Measurements from ENCODE around the gene PPP6R2.

The PPP6R2 gene

GRCh38 chr22:50346470-50346869 is 3.3 kb downstream of the PPP6R2 start:
- no peaks in the 10 kb centered on the region for H3K36me3 ChIP-seq (ENCODE audit: control insufficient read depth in 2 of 2, insufficient read depth in 2 of 2, low read length in 2 of 2)
- no peak overlapping the region for H3K9ac ChIP-seq (ENCODE audit: low read depth in 1 of 2, low read length in 2 of 2)
- no peak overlapping the region for H3K4me3 ChIP-seq (ENCODE audit: low read length in 2 of 2)
- no peak overlapping the region for H3K27ac ChIP-seq (ENCODE audit: low read depth in 2 of 2, low read length in 2 of 2)
- H3K9me3 ChIP-seq (ENCODE audit: control insufficient read depth in 2 of 2, low read length in 2 of 2) = no peaks in the 10 kb centered on the region
- H3K27me3 ChIP-seq (ENCODE audit: control insufficient read depth in 2 of 2, insufficient read depth in 2 of 2, low read length in 2 of 2) = no peaks in the 10 kb centered on the region
- H3K4me1 ChIP-seq (ENCODE audit: control insufficient read depth in 2 of 2, insufficient read depth in 2 of 2, low read length in 2 of 2) = peaks cover 8 to 16% of the 10 kb centered on the region in 2 donors

DNA sequence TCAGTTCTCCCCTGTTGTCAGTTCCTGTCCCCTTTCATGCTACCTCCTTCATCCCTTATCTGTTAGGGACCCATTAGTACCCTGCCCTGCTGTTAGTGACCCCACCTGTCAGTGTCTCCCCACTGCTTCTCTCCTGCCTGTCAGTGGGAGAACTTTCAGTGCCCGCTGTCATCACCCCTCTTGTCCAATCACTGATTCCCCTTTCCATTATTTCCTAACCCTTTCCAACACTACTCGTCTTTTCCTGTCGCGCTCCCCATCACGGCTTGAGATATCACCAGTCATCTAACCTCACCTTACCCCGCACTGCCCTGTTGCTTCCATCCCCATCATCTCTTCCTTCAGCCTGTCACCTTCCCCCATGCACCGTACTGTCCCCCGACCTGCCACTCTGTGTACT is 4.0 kb downstream of the PPP6R2 start:
- no peaks in the 10 kb centered on the region for H3K9me3 ChIP-seq (ENCODE audit: control insufficient read depth in 2 of 2, low read length in 2 of 2)
- no peak overlapping the region for H3K27ac ChIP-seq (ENCODE audit: low read depth in 2 of 2, low read length in 2 of 2)
- no peak overlapping the region for H3K9ac ChIP-seq (ENCODE audit: low read depth in 1 of 2, low read length in 2 of 2)
- H3K4me3 ChIP-seq (ENCODE audit: low read length in 2 of 2) = no peak overlapping the region
- H3K36me3 ChIP-seq (ENCODE audit: control insufficient read depth in 2 of 2, insufficient read depth in 2 of 2, low read length in 2 of 2) = peaks cover 0 to under 1% of the 10 kb centered on the region in 2 donors
- peaks cover 5 to 14% of the 10 kb centered on the region in 2 donors for H3K4me1 ChIP-seq (ENCODE audit: control insufficient read depth in 2 of 2, insufficient read depth in 2 of 2, low read length in 2 of 2)
- H3K27me3 ChIP-seq (ENCODE audit: control insufficient read depth in 2 of 2, insufficient read depth in 2 of 2, low read length in 2 of 2) = no peaks in the 10 kb centered on the region

DNA sequence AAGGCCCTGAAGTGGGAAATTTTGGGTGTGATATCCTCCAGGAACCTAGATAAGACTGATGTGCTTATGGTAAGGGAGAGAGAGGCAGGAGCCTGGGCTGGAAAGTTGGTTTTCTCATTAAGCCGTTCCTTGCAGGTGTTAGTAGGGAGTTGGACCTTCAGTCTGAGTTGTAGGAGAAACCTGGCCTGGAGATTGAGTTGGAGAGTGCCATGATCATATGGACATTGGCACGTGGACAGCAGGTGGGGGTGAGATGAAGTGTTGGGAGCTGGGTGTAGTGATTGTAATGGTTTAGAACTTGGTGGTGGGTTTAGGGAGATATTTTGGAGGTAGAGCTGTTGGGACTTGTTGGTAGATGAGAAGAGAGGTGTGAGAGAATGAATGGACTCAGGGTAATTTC is 4.9 kb downstream of the PPP6R2 start:
- Histone ChIP-seq H3K9ac (ENCODE audit: low read depth in 1 of 2, low read length in 2 of 2) (no peak overlapping the region), H3K36me3 (ENCODE audit: control insufficient read depth in 2 of 2, insufficient read depth in 2 of 2, low read length in 2 of 2) (peaks cover 0 to 3% of the 10 kb centered on the region in 2 donors), H3K27me3 (ENCODE audit: control insufficient read depth in 2 of 2, insufficient read depth in 2 of 2, low read length in 2 of 2) (no peaks in the 10 kb centered on the region), H3K4me3 (ENCODE audit: low read length in 2 of 2) (no peak overlapping the region), H3K27ac (ENCODE audit: low read depth in 2 of 2, low read length in 2 of 2) (no peak overlapping the region), H3K9me3 (ENCODE audit: control insufficient read depth in 2 of 2, low read length in 2 of 2) (no peaks in the 10 kb centered on the region), H3K4me1 (ENCODE audit: control insufficient read depth in 2 of 2, insufficient read depth in 2 of 2, low read length in 2 of 2) (peaks cover 0 to 7% of the 10 kb centered on the region in 2 donors)

DNA sequence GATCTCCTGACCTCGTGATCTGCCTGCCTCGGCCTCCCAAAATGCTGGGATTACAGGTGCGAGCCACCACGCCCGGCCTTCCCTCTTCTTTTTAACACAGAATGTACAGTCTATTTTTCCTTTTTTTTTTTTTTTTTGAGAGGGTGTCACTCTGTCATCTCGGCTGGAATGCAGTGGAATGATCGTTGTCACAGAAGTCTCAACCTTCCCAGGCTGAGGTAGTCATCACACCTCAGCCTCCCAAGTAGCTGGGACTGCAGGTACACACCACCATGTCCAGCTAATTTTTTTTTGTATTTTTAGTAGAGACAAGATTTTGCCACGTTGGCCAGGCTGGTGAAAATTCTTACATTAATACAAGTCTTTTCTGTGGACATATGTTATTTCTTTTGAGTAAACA is 13.1 kb downstream of the PPP6R2 start:
- H3K9ac ChIP-seq (ENCODE audit: low read depth in 1 of 2, low read length in 2 of 2) = no peak overlapping the region
- H3K27ac ChIP-seq (ENCODE audit: low read depth in 2 of 2, low read length in 2 of 2) = no peak overlapping the region
- peaks cover 4 to 13% of the 10 kb centered on the region in 2 donors for H3K36me3 ChIP-seq (ENCODE audit: control insufficient read depth in 2 of 2, insufficient read depth in 2 of 2, low read length in 2 of 2)
- no peak overlapping the region for H3K4me3 ChIP-seq (ENCODE audit: low read length in 2 of 2)
- H3K4me1 ChIP-seq (ENCODE audit: control insufficient read depth in 2 of 2, insufficient read depth in 2 of 2, low read length in 2 of 2) = no peaks in the 10 kb centered on the region
- H3K9me3 ChIP-seq (ENCODE audit: control insufficient read depth in 2 of 2, low read length in 2 of 2) = no peaks in the 10 kb centered on the region
- no peaks in the 10 kb centered on the region for H3K27me3 ChIP-seq (ENCODE audit: control insufficient read depth in 2 of 2, insufficient read depth in 2 of 2, low read length in 2 of 2)

- Histone ChIP-seq H3K27ac (ENCODE audit: low read depth in 2 of 2, low read length in 2 of 2) (no peak overlapping the region), H3K9ac (ENCODE audit: low read depth in 1 of 2, low read length in 2 of 2) (no peak overlapping the region), H3K4me3 (ENCODE audit: low read length in 2 of 2) (no peak overlapping the region), H3K4me1 (ENCODE audit: control insufficient read depth in 2 of 2, insufficient read depth in 2 of 2, low read length in 2 of 2) (no peaks in the 10 kb centered on the region), H3K27me3 (ENCODE audit: control insufficient read depth in 2 of 2, insufficient read depth in 2 of 2, low read length in 2 of 2) (no peaks in the 10 kb centered on the region), H3K9me3 (ENCODE audit: control insufficient read depth in 2 of 2, low read length in 2 of 2) (no peaks in the 10 kb centered on the region), H3K36me3 (ENCODE audit: control insufficient read depth in 2 of 2, insufficient read depth in 2 of 2, low read length in 2 of 2) (peaks cover 7 to 14% of the 10 kb centered on the region in 2 donors)
These were observed 14.1 kb downstream of the PPP6R2 start for GRCh38 chr22:50357222-50357621.

DNA sequence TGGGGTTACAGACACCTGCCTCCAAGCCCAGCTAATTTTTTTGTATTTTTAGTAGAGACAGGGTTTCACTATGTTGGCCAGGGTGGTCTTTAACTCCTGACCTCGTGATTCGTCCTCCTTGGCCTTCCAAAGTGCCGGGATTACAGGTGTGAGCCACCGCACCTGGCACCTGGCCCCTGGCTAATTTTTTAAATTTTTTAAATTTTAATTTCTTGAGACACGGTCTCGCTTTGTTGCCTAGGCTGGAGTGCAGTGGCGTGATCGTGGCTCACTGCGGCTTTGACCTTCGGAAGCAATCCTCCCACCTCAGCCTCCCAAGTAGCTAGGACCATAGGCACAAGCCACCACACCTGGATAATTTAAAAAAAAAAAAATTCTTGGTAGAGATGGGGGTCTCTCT is 14.6 kb downstream of the PPP6R2 start:
- Histone ChIP-seq H3K36me3 (ENCODE audit: control insufficient read depth in 2 of 2, insufficient read depth in 2 of 2, low read length in 2 of 2) (peaks cover 7 to 13% of the 10 kb centered on the region in 2 donors), H3K9me3 (ENCODE audit: control insufficient read depth in 2 of 2, low read length in 2 of 2) (no peaks in the 10 kb centered on the region)

DNA sequence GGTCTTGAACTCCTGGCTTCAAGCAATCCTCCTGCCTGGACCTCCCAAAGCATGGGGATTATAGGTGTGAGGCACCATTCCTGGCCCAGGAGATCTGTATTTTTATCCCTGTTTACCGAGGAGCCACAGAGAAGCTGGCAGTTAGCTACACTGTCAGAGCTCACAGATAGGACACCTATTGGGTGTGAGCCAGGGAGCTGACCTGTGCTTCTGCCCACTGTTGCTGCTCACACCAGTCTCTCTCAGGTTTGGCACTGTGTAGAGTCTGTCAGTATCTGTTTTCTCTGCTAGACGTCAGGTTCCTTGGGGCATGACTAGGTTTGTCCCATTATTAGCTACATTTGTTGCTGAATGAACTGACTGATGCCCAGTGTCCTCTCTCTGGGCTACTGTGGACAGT is 17.5 kb downstream of the PPP6R2 start:
- Histone ChIP-seq H3K9ac (ENCODE audit: low read depth in 1 of 2, low read length in 2 of 2) (no peak overlapping the region), H3K27me3 (ENCODE audit: control insufficient read depth in 2 of 2, insufficient read depth in 2 of 2, low read length in 2 of 2) (no peaks in the 10 kb centered on the region), H3K27ac (ENCODE audit: low read depth in 2 of 2, low read length in 2 of 2) (no peak overlapping the region), H3K4me3 (ENCODE audit: low read length in 2 of 2) (no peak overlapping the region), H3K9me3 (ENCODE audit: control insufficient read depth in 2 of 2, low read length in 2 of 2) (no peaks in the 10 kb centered on the region), H3K4me1 (ENCODE audit: control insufficient read depth in 2 of 2, insufficient read depth in 2 of 2, low read length in 2 of 2) (no peaks in the 10 kb centered on the region), H3K36me3 (ENCODE audit: control insufficient read depth in 2 of 2, insufficient read depth in 2 of 2, low read length in 2 of 2) (peaks cover 7 to 13% of the 10 kb centered on the region in 2 donors)

More for the DNA sequence above, 14.6 kb downstream of the PPP6R2 start:
- Histone ChIP-seq H3K4me3 (ENCODE audit: low read length in 2 of 2) (no peak overlapping the region), H3K27me3 (ENCODE audit: control insufficient read depth in 2 of 2, insufficient read depth in 2 of 2, low read length in 2 of 2) (no peaks in the 10 kb centered on the region), H3K4me1 (ENCODE audit: control insufficient read depth in 2 of 2, insufficient read depth in 2 of 2, low read length in 2 of 2) (no peaks in the 10 kb centered on the region), H3K27ac (ENCODE audit: low read depth in 2 of 2, low read length in 2 of 2) (no peak overlapping the region), H3K9ac (ENCODE audit: low read depth in 1 of 2, low read length in 2 of 2) (no peak overlapping the region)

- Histone ChIP-seq H3K9ac (ENCODE audit: low read depth in 1 of 2, low read length in 2 of 2) (no peak overlapping the region), H3K27ac (ENCODE audit: low read depth in 2 of 2, low read length in 2 of 2) (no peak overlapping the region)
These were observed 18.1 kb downstream of the PPP6R2 start for GRCh38 chr22:50361222-50361621.

DNA sequence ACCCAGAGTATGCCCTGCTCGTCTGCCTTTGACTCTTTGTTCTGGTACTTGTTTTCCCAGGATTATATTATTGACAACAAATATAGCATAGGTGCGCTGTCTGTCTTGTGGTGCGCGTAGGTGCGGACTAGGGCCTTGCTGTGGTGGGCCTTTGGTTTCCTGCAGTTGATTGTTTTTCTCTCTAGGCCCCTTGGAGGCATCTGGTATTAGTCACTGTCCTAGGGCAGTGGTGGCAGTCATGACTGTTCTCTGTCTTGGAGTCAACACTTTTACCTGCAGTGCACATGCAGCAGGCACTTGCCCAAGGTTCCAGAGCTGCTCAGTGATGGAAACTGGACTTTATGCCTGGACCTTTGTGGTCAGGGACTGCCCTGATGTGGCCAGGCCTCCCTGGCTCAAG is 18.6 kb downstream of the PPP6R2 start:
- Histone ChIP-seq H3K4me3 (ENCODE audit: low read length in 2 of 2) (no peak overlapping the region), H3K9me3 (ENCODE audit: control insufficient read depth in 2 of 2, low read length in 2 of 2) (no peaks in the 10 kb centered on the region), H3K27ac (ENCODE audit: low read depth in 2 of 2, low read length in 2 of 2) (no peak overlapping the region), H3K9ac (ENCODE audit: low read depth in 1 of 2, low read length in 2 of 2) (no peak overlapping the region), H3K27me3 (ENCODE audit: control insufficient read depth in 2 of 2, insufficient read depth in 2 of 2, low read length in 2 of 2) (no peaks in the 10 kb centered on the region), H3K4me1 (ENCODE audit: control insufficient read depth in 2 of 2, insufficient read depth in 2 of 2, low read length in 2 of 2) (no peaks in the 10 kb centered on the region), H3K36me3 (ENCODE audit: control insufficient read depth in 2 of 2, insufficient read depth in 2 of 2, low read length in 2 of 2) (peaks cover 7 to 13% of the 10 kb centered on the region in 2 donors)

More at GRCh38 chr22:50361222-50361621, 18.1 kb downstream of the PPP6R2 start:
- Histone ChIP-seq H3K36me3 (ENCODE audit: control insufficient read depth in 2 of 2, insufficient read depth in 2 of 2, low read length in 2 of 2) (peaks cover 7 to 13% of the 10 kb centered on the region in 2 donors), H3K27me3 (ENCODE audit: control insufficient read depth in 2 of 2, insufficient read depth in 2 of 2, low read length in 2 of 2) (no peaks in the 10 kb centered on the region), H3K4me3 (ENCODE audit: low read length in 2 of 2) (no peak overlapping the region), H3K9me3 (ENCODE audit: control insufficient read depth in 2 of 2, low read length in 2 of 2) (no peaks in the 10 kb centered on the region), H3K4me1 (ENCODE audit: control insufficient read depth in 2 of 2, insufficient read depth in 2 of 2, low read length in 2 of 2) (no peaks in the 10 kb centered on the region)

GRCh38 chr22:50363166-50363802 is 20.2 kb downstream of the PPP6R2 start:
- Histone ChIP-seq H3K4me1 (ENCODE audit: control insufficient read depth in 2 of 2, insufficient read depth in 2 of 2, low read length in 2 of 2) (no peaks in the 10 kb centered on the region), H3K9ac (ENCODE audit: low read depth in 1 of 2, low read length in 2 of 2) (no peak overlapping the region), H3K9me3 (ENCODE audit: control insufficient read depth in 2 of 2, low read length in 2 of 2) (no peaks in the 10 kb centered on the region), H3K27ac (ENCODE audit: low read depth in 2 of 2, low read length in 2 of 2) (no peak overlapping the region), H3K36me3 (ENCODE audit: control insufficient read depth in 2 of 2, insufficient read depth in 2 of 2, low read length in 2 of 2) (peaks cover 7 to 13% of the 10 kb centered on the region in 2 donors), H3K4me3 (ENCODE audit: low read length in 2 of 2) (no peak overlapping the region), H3K27me3 (ENCODE audit: control insufficient read depth in 2 of 2, insufficient read depth in 2 of 2, low read length in 2 of 2) (no peaks in the 10 kb centered on the region)
